Keratinocyte (primary cell): ENCODE results near the gene THG1L. TPM values are rescaled to one million over a fixed set of nuclear protein-coding genes. Genes with fewer than 3 reads are reported as not detected.
"Not testable (repeated sequence)": the region's sequence is repeated elsewhere in the genome, so short reads cannot be mapped to it uniquely, and the experiment has no call there.

Experiments
- DNase-seq: peaks from one replicate; pipeline ENCODE4 v3.0.0-alpha.2; 2011; ENCODE audit warnings: low read depth, missing footprints, low spot score
- FAIRE-seq: peaks from 2 replicates; lab custom pipeline; 2011; peaks lifted over from hg19 to GRCh38; lab: Jason Lieb, UNC
- H2AFZ ChIP-seq: 2 replicates; pipeline ENCODE4 v1.6.0; 2012; ENCODE audit warnings: low read length, control low read depth, inconsistent platforms; ENCODE audit not compliant: control insufficient read depth
- H3K27ac ChIP-seq: 2 replicates; pipeline ENCODE4 v1.5.1; 2011; ENCODE audit warnings: low read length; ENCODE audit not compliant: control insufficient read depth, insufficient read depth
- H3K27me3 ChIP-seq: 3 replicates; pipeline ENCODE4 v1.6.0; 2011; ENCODE audit warnings: low read length; ENCODE audit not compliant: control insufficient read depth, insufficient read depth; ENCODE audit errors: extremely low read depth
- H3K36me3 ChIP-seq, 2 experiments: 2 replicates in 1 of 2; 3 replicates in 1 of 2; pipeline ENCODE4 v1.5.1; 2011; ENCODE audit warnings: low read length in 2 of 2, mild to moderate bottlenecking in 1 of 2; ENCODE audit not compliant: control insufficient read depth in 2 of 2, insufficient read depth in 2 of 2; ENCODE audit errors: extremely low read depth in 1 of 2
- H3K4me1 ChIP-seq: 3 replicates; pipeline ENCODE4 v1.5.1; 2011; ENCODE audit warnings: low read length; ENCODE audit not compliant: control insufficient read depth, insufficient read depth; ENCODE audit errors: extremely low read depth
- H3K4me2 ChIP-seq: 3 replicates; pipeline ENCODE4 v1.6.0; 2011; ENCODE audit warnings: low read depth, low read length; ENCODE audit not compliant: control insufficient read depth, insufficient read depth; ENCODE audit errors: extremely low read depth
- H3K4me3 ChIP-seq, 3 experiments: fragments of 200-600 bp in 1 of 3; sonication (generic) in 1 of 3; 2 replicates in 2 of 3; 3 replicates in 1 of 3; pipeline ENCODE4 v1.5.1; 2011 to 2016; ENCODE audit warnings: low read length in 3 of 3, mild to moderate bottlenecking in 3 of 3, control low read depth in 2 of 3, inconsistent platforms in 1 of 3, low read depth in 1 of 3, mixed read lengths in 1 of 3, mixed run types in 1 of 3, moderate library complexity in 1 of 3; ENCODE audit not compliant: control insufficient read depth in 2 of 3, insufficient read depth in 2 of 3; ENCODE audit errors: extremely low read depth in 1 of 3
- H3K79me2 ChIP-seq: 2 replicates; pipeline ENCODE4 v1.6.0; 2012; ENCODE audit warnings: low read length; ENCODE audit not compliant: control insufficient read depth, insufficient read depth
- H3K9ac ChIP-seq: 3 replicates; pipeline ENCODE4 v1.6.0; 2011; ENCODE audit warnings: low read length; ENCODE audit not compliant: control insufficient read depth, insufficient read depth; ENCODE audit errors: extremely low read depth
- H3K9me1 ChIP-seq: 3 replicates; pipeline ENCODE4 v1.6.0; 2011; ENCODE audit warnings: low read length; ENCODE audit not compliant: control insufficient read depth, insufficient read depth; ENCODE audit errors: extremely low read depth
- H3K9me3 ChIP-seq: 2 replicates; pipeline ENCODE4 v1.5.1; 2012; ENCODE audit warnings: low read depth, low read length; ENCODE audit not compliant: control insufficient read depth
- H4K20me1 ChIP-seq: 3 replicates; pipeline ENCODE4 v1.6.0; 2011; ENCODE audit warnings: low read length; ENCODE audit not compliant: control insufficient read depth, insufficient read depth; ENCODE audit errors: extremely low read depth
- CTCF ChIP-seq, 3 experiments: IDR thresholded peaks in 1 of 3; conservative IDR thresholded peaks in 1 of 3; optimal IDR thresholded peaks in 1 of 3; 2 replicates in 2 of 3; 3 replicates in 1 of 3; pipeline versions ENCODE3 to v1.5.1; 2011; ENCODE audit warnings: low read length in 3 of 3, mild to moderate bottlenecking in 3 of 3, moderate library complexity in 2 of 3, control low read depth in 1 of 3, inconsistent platforms in 1 of 3; ENCODE audit not compliant: insufficient read depth in 2 of 3; ENCODE audit errors: extremely low read depth in 1 of 3
- EZH2 ChIP-seq: IDR thresholded peaks from one replicate; pipeline ENCODE4 v1.6.1; 2012; ENCODE audit warnings: inconsistent platforms, mild to moderate bottlenecking, low read length, moderate library complexity
- dilution Hi-C: fragments of 300-500 bp; cut with MboI; formaldehyde crosslinking; loops from one replicate; pipeline ENCODE4 v1.7.0; 2020; ENCODE audit warnings: low sequenced_read_pairs; ENCODE audit not compliant: extremely low pct_ligation_motif_present
- polyA plus RNA-seq, 5 experiments: library from polyadenylated mRNA; depleted of rRNA in 3 of 5; stranded (reverse) in 3 of 5; stranded (forward) in 1 of 5; unstranded in 1 of 5; fragments of >200 nt; gene quantifications; 1 replicate in 1 of 5; 2 replicates in 3 of 5; 3 replicates in 1 of 5; pipeline versions ENCODE4 v1.2.1 to v1.2.3, GENCODE V29; 2011 to 2012; ENCODE audit warnings: missing spikeins in 2 of 5, low read depth in 1 of 5, low replicate concordance in 1 of 5

THG1L gene
- polyA plus RNA-seq, 1 donor (not counting 4 experiments of a cell fraction or from before 2014, with no cell fraction given), result 23.4 TPM

DNA sequence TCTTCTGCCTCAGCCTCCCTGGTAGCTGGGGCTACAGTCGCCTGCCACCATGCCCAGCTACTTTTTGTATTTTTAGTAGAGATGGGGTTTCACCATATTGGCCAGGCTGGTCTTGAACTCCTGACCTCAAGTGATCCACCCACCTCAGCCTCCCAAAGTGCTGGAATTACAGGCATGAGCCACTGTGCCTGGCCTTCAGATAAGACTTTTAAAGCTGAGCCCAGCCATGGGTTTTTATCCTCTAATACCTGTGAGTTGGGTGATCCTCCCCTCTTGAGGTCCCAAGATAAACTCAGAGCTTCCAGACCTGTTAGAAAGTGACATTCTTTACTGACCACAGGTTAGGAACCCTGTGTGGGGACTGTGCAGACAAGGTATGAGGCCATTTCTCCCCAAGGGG is 3.4 kb upstream of the THG1L start:
- H3K9ac ChIP-seq, H3K4me3 ChIP-seq, DNase-seq, H3K27me3 ChIP-seq, H3K79me2 ChIP-seq, H3K4me2 ChIP-seq, H3K4me1 ChIP-seq, H3K9me3 ChIP-seq, H4K20me1 ChIP-seq, dilution Hi-C loops, H3K9me1 ChIP-seq, FAIRE-seq, H3K27ac ChIP-seq, H3K36me3 ChIP-seq, H2AFZ ChIP-seq: not testable (repeated sequence)

DNA sequence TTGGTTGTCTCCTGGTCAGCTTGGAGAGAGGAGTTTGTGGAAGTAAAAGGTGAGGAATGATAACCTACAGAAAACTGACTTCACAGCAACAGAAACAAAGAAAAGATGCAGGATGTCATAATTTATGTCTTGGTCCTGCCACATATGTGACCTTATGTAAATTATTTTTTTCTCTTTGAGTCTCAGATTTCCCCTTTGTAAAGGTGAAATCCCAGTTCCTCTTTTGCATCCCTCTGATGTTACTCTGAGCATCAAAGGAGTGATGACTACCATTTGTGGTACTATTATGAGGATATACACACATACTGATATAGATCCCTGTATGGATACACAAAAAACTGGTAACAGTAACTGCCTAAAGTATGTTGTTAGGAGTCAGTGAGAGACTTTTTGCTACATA is 1.4 kb upstream of the THG1L start:
- no peak overlapping the region for H3K27ac ChIP-seq
- H3K9ac ChIP-seq, result no peak overlapping the region
- no peak overlapping the region for H3K4me2 ChIP-seq
- H3K9me3 ChIP-seq, result no peaks in the 10 kb centered on the region
- H3K4me3 ChIP-seq, result no peak overlapping the region
- peaks cover 2% of the 10 kb centered on the region for H3K79me2 ChIP-seq
- peaks cover 4% of the 10 kb centered on the region for H3K4me1 ChIP-seq
- H2AFZ ChIP-seq, result no peak overlapping the region
- no peaks in the 10 kb centered on the region for H3K9me1 ChIP-seq
- no peak for FAIRE-seq
- H3K36me3 ChIP-seq, result peaks cover 0 to 8% of the 10 kb centered on the region in 2 experiments
- H4K20me1 ChIP-seq, result no peaks in the 10 kb centered on the region
- dilution Hi-C loops, result no loop called here
- DNase-seq, result no peak
- H3K27me3 ChIP-seq, result no peaks in the 10 kb centered on the region
- no peak for TF ChIP-seq EZH2
- no peak for TF ChIP-seq CTCF (optimal IDR thresholded peaks at IDR 0.05 in 1 of 3, IDR thresholded peaks at IDR 0.05 in 1 of 3, conservative IDR thresholded peaks at IDR 0.05 in 1 of 3; ENCODE audit: extremely low read depth in 1 of 3, insufficient read depth in 2 of 3, low read length in 3 of 3)

- Histone ChIP-seq H3K9ac (peak overlapping the region; percentile 91), H3K4me2 (peak overlapping the region; percentile 59), H2AFZ (peak overlapping the region; percentile 100), H3K27ac (peak overlapping the region; percentile 89), H3K4me3 (peak overlapping the region; percentile 50 to 93 (median 72)), H3K36me3 (peaks cover 2 to 8% of the 10 kb centered on the region in 2 experiments), H4K20me1 (no peaks in the 10 kb centered on the region), H3K4me1 (peaks cover 4% of the 10 kb centered on the region), H3K27me3 (no peaks in the 10 kb centered on the region), H3K79me2 (peaks cover 2% of the 10 kb centered on the region), H3K9me3 (no peaks in the 10 kb centered on the region), H3K9me1 (no peaks in the 10 kb centered on the region)
- no peak for TF ChIP-seq EZH2
- no peak for TF ChIP-seq CTCF (optimal IDR thresholded peaks at IDR 0.05 in 1 of 3, IDR thresholded peaks at IDR 0.05 in 1 of 3, conservative IDR thresholded peaks at IDR 0.05 in 1 of 3; ENCODE audit: extremely low read depth in 1 of 3, insufficient read depth in 2 of 3, low read length in 3 of 3)
- FAIRE-seq, result no peak
- dilution Hi-C loops, result no loop called here
- DNase-seq, result no peak
Observed at GRCh38 chr5:157730900-157731271, 334 bp upstream of the THG1L start.
